Activated CD4-positive, alpha-beta T cell treated with anti-CD3 and anti-CD28 coated beads for 36 hours (primary cell): Measurements from ENCODE around the gene TNFRSF8. TPM values are rescaled to one million over a fixed set of nuclear protein-coding genes. Genes with fewer than 3 reads are reported as not detected.

Experiments used
- ATAC-seq: fragments of 200-7000 bp; cut with Tn5 transposase; one replicate; pipeline ENCODE4 v1.10.0; 2021; ENCODE audit warnings: mild to moderate bottlenecking, moderate library complexity
- CTCF ChIA-PET: fragments of 350-600 bp; sonication (Branson Sonifier 250); formaldehyde crosslinking; loops from one replicate; lab custom pipeline; 2021; ENCODE audit warnings: antibody characterized with exemption; lab: Charles Lee
- POLR2A ChIA-PET: fragments of 350-600 bp; sonication (Branson Sonifier 250); formaldehyde crosslinking; loops from one replicate; lab custom pipeline; 2021; ENCODE audit warnings: antibody characterized with exemption, inconsistent platforms; lab: Charles Lee
- DNase-seq: peaks from one replicate; pipeline ENCODE4 v3.0.0-alpha.2; 2020
- H3K27ac Mint-ChIP-seq: one replicate; pipeline ENCODE4 v1.8.0; 2021; ENCODE audit warnings: mixed read lengths
- H3K27me3 Mint-ChIP-seq: one replicate; pipeline ENCODE4 v1.8.0; 2021; ENCODE audit warnings: mixed read lengths
- H3K36me3 Mint-ChIP-seq: one replicate; pipeline ENCODE4 v1.8.0; 2021; ENCODE audit warnings: low read depth, mixed read lengths
- H3K4me1 Mint-ChIP-seq: one replicate; pipeline ENCODE4 v1.8.0; 2021; ENCODE audit warnings: mixed read lengths
- H3K4me3 Mint-ChIP-seq: one replicate; pipeline ENCODE4 v1.8.0; 2021; ENCODE audit warnings: mild to moderate bottlenecking, moderate library complexity, mixed read lengths
- H3K9me3 Mint-ChIP-seq: one replicate; pipeline ENCODE4 v1.8.0; 2021; ENCODE audit warnings: low read depth, mixed read lengths
- intact Hi-C, 2 experiments: fragments of 100-400 bp; cut with DNase I in 1 of 2; cut with micrococcal nuclease in 1 of 2; formaldehyde crosslinking; loops; one replicate each; pipeline versions ENCODE4 v1.14.2 to v1.15.1; 2022 to 2024; cut with DNase I, micrococcal nuclease
- total RNA-seq, 2 experiments: library from RNA; stranded (reverse); gene quantifications; one replicate each; pipeline ENCODE4 v1.2.3, GENCODE V29; 2021

TNFRSF8 gene
- total RNA-seq, 2 experiments from 2014 or later = 15.7 to 16.3 TPM

GRCh38 chr1:12161324-12161661 lies 98.2 kb downstream of the TNFRSF8 start:
- CTCF ChIA-PET = interaction anchor here (1.0 to 2.6 kb wide), 2 partner anchors 16 to 36 kb away, joined by 3 to 9 read pairs; no protein-coding TSS in a partner anchor
- H3K9me3 Mint-ChIP-seq = peaks cover 2% of the 10 kb centered on the region
- ATAC-seq (no peak), DNase-seq (no peak)
- POLR2A ChIA-PET = interaction anchor here (1.0 to 2.3 kb wide), 4 partner anchors 16 to 253 kb away, joined by 3 to 6 read pairs (median 4); no protein-coding TSS in a partner anchor
- peaks cover 2% of the 10 kb centered on the region for H3K36me3 Mint-ChIP-seq
- H3K4me3 Mint-ChIP-seq = peak overlapping the region; percentile 15
- intact Hi-C loops = loop anchor here (1.0 to 5.0 kb wide), 2 partner anchors 34 to 135 kb away; no protein-coding TSS in a partner anchor
- peaks cover 74% of the 10 kb centered on the region for H3K4me1 Mint-ChIP-seq
- no peaks in the 10 kb centered on the region for H3K27me3 Mint-ChIP-seq
- peak overlapping the region; percentile 91 for H3K27ac Mint-ChIP-seq

GRCh38 chr1:12161662-12162458 lies 98.8 kb downstream of the TNFRSF8 start:
- H3K27ac Mint-ChIP-seq = peak overlapping the region; percentile 91
- POLR2A ChIA-PET = interaction anchor here (0.5 to 2.3 kb wide), 6 partner anchors 16 to 254 kb away, joined by 3 to 7 read pairs (median 4); no protein-coding TSS in a partner anchor

DNA sequence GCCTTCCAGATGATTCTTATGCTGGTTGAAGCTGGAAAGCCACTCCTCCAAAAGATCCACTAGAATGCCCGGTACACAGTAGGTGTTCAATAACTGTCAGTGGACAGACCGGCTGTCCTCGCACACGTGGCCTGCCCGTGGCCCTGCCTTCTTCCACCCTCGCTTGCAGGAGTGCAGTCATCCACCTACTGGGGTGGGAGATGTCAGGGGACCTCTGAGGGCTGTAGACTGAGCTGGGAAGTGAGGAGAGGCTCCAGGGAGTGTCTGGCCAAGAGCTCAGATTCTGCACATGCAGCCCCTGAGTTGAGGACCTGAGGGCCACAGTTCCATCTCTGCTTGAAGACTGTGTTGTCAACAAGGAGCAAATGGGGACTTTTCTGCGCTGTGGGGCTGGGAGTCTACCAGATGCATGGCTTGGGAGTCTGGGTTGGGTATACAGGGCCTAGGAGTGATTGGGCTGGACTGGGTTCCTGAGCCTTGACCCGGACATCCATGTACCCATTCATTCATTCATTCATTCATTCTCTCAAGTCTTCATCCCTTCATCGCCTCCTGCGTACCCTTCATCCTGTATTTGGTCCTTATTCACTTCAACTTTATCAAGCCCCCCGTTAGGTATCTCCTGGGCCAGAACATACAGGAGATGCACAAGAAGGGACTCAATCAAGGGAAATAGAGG lies 99.5 kb downstream of the TNFRSF8 start:
- H3K9me3 Mint-ChIP-seq = peaks cover 2% of the 10 kb centered on the region
- peaks cover 68% of the 10 kb centered on the region for H3K4me1 Mint-ChIP-seq
- no peaks in the 10 kb centered on the region for H3K27me3 Mint-ChIP-seq
- intact Hi-C loops = loop anchor here (1.0 to 5.0 kb wide), 2 partner anchors 16 to 35 kb away; no protein-coding TSS in a partner anchor
- DNase-seq = no peak
- peaks cover 3% of the 10 kb centered on the region for H3K36me3 Mint-ChIP-seq
- H3K4me3 Mint-ChIP-seq = no peak overlapping the region
- no peak for ATAC-seq
- POLR2A ChIA-PET = interaction anchor here (0.5 to 2.3 kb wide), 6 partner anchors 15 to 332 kb away, joined by 3 to 7 read pairs (median 6); no protein-coding TSS in a partner anchor
- CTCF ChIA-PET = interaction anchor here (1.0 to 2.6 kb wide), 3 partner anchors 11 to 37 kb away, joined by 3 to 9 read pairs (median 4); no protein-coding TSS in a partner anchor
- H3K27ac Mint-ChIP-seq = peak overlapping the region; percentile 91

More at GRCh38 chr1:12161662-12162458, 98.8 kb downstream of the TNFRSF8 start:
- CTCF ChIA-PET = interaction anchor here (1.0 to 2.6 kb wide), 3 partner anchors 10 to 37 kb away, joined by 3 to 9 read pairs (median 4); no protein-coding TSS in a partner anchor
- H3K4me1 Mint-ChIP-seq = peaks cover 73% of the 10 kb centered on the region
- DNase-seq = peak; percentile 89
- peaks cover 2% of the 10 kb centered on the region for H3K36me3 Mint-ChIP-seq
- H3K27me3 Mint-ChIP-seq = no peaks in the 10 kb centered on the region
- intact Hi-C loops = loop anchor here (1.0 to 5.0 kb wide), 3 partner anchors 16 to 134 kb away; no protein-coding TSS in a partner anchor
- peak overlapping the region; percentile 15 for H3K4me3 Mint-ChIP-seq
- H3K9me3 Mint-ChIP-seq = peaks cover 2% of the 10 kb centered on the region
- ATAC-seq = peak; percentile 84

- Mint-ChIP-seq H3K27ac (peak overlapping the region; percentile 69), H3K4me1 (peaks cover 65% of the 10 kb centered on the region), H3K36me3 (peaks cover 9% of the 10 kb centered on the region), H3K9me3 (peaks cover 2% of the 10 kb centered on the region), H3K4me3 (no peak overlapping the region), H3K27me3 (no peaks in the 10 kb centered on the region)
- ChIA-PET POLR2A (interaction anchor here (0.6 to 2.3 kb wide), 2 partner anchors 14 to 332 kb away, joined by 5 to 6 read pairs; no protein-coding TSS in a partner anchor), CTCF (interaction anchor here (1.6 kb wide), 1 partner anchor 12 kb away, joined by 4 read pairs; no protein-coding TSS in a partner anchor)
- peak; percentile 10 for ATAC-seq
- DNase-seq = peak; percentile 44
- intact Hi-C loops = loop anchor here in 1 of 2 experiments (5.0 kb wide), 1 partner anchor 36 kb away; no protein-coding TSS in a partner anchor
Observed at GRCh38 chr1:12163210-12163609, 100.1 kb downstream of the TNFRSF8 start.

DNA sequence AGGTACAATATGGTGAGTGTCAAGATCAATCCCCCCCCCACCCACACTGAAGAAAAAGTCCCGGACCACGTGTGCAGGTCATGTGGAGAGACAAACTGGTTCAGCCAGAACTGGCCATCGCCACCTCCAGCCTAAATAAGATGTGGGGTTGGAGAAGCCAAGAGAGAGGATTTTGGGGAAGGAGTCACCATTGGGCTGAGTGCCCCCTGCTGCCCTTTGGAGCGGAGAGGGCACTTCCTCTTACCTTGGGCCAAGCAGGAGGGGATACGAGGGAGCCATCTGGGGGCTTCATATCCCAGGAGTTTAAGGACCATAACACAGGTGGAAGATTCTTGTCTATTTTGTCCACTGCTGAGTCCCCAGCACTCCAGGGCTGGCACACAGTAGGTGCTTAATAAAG lies 101.1 kb downstream of the TNFRSF8 start:
- Mint-ChIP-seq H3K4me1 (peaks cover 66% of the 10 kb centered on the region), H3K27me3 (no peaks in the 10 kb centered on the region), H3K27ac (no peak overlapping the region), H3K36me3 (peaks cover 18% of the 10 kb centered on the region), H3K9me3 (peaks cover 2% of the 10 kb centered on the region), H3K4me3 (no peak overlapping the region)
- intact Hi-C loops = loop anchor here in 1 of 2 experiments (5.0 kb wide), 1 partner anchor 37 kb away; no protein-coding TSS in a partner anchor
- DNase-seq = no peak
- ChIA-PET CTCF (no interaction called here), POLR2A (no interaction called here)
- no peak for ATAC-seq

DNA sequence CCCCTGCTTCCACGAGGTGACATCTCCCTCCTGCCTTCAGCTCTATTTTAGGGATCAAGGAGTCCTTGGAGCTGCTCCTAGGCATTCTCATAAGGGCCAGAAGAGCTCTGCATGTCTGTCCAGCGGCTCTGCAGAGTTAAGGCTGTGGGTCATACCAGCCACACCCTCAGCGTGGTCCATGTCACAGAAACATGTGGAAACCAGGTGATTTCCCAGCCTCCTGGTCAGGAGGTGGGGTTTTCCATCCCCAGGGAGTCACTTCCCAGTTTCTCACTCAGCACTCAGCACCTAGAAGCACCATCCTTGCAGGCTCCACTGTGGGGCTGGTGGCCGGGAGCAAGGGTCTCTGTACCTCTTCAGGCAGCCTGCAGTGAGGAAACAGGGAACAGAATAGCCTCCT lies 102.2 kb downstream of the TNFRSF8 start:
- intact Hi-C loops = loop anchor here (5.0 kb wide), 1 partner anchor 42 kb away; no protein-coding TSS in a partner anchor
- no peak overlapping the region for H3K4me3 Mint-ChIP-seq
- DNase-seq (no peak), ATAC-seq (no peak)
- CTCF ChIA-PET = interaction anchor here (0.5 to 0.8 kb wide), 2 partner anchors 8 to 43 kb away, joined by 3 read pairs; no protein-coding TSS in a partner anchor
- H3K27me3 Mint-ChIP-seq = no peaks in the 10 kb centered on the region
- peaks cover 27% of the 10 kb centered on the region for H3K36me3 Mint-ChIP-seq
- POLR2A ChIA-PET = interaction anchor here (0.6 kb wide), 1 partner anchor 257 kb away, joined by 3 read pairs; no protein-coding TSS in a partner anchor
- peaks cover 68% of the 10 kb centered on the region for H3K4me1 Mint-ChIP-seq
- H3K9me3 Mint-ChIP-seq = no peaks in the 10 kb centered on the region
- no peak overlapping the region for H3K27ac Mint-ChIP-seq

GRCh38 chr1:12166834-12167492 lies 103.9 kb downstream of the TNFRSF8 start, which contains the start of gene TNFRSF1B:
Gene TNFRSF1B (plus strand): TSS chr1:12166991. CDS start chr1:12167092, 101 bp downstream.
- H3K4me3 Mint-ChIP-seq = peak within 1 kb of the TSS; percentile 98
- H3K27me3 Mint-ChIP-seq = no peaks in the 10 kb centered on the region
- H3K4me1 Mint-ChIP-seq = peaks cover 63% of the 10 kb centered on the region
- H3K36me3 Mint-ChIP-seq = peaks cover 38% of the 10 kb centered on the region
- ChIA-PET POLR2A (interaction anchor here (0.7 to 3.2 kb wide), 2 partner anchors 11 to 21 kb away, joined by 3 to 26 read pairs; no protein-coding TSS in a partner anchor), CTCF (interaction anchor here (0.9 to 1.2 kb wide), 2 partner anchors 11 to 42 kb away, joined by 3 to 4 read pairs; no protein-coding TSS in a partner anchor)
- ATAC-seq (peak; percentile 53), DNase-seq (peak; percentile 83)
- peaks cover 3% of the 10 kb centered on the region for H3K9me3 Mint-ChIP-seq
- intact Hi-C loops = loop anchor here (2.0 to 5.0 kb wide), 2 partner anchors 40 to 362 kb away; partner anchors contain the start of gene MTHFR (in 1 of the 2)
- peak within 1 kb of the TSS; percentile 99 for H3K27ac Mint-ChIP-seq

- intact Hi-C loops = loop anchor here (2.0 to 5.0 kb wide), 2 partner anchors 40 to 363 kb away; partner anchors contain the start of gene MTHFR (in 1 of the 2)
- POLR2A ChIA-PET = interaction anchor here (3.2 kb wide), 1 partner anchor 11 kb away, joined by 26 read pairs; no protein-coding TSS in a partner anchor
- DNase-seq = peak; percentile 43
- Mint-ChIP-seq H3K4me3 (peak overlapping the region; percentile 98), H3K9me3 (peaks cover 3% of the 10 kb centered on the region), H3K27me3 (no peaks in the 10 kb centered on the region), H3K36me3 (peaks cover 43% of the 10 kb centered on the region), H3K27ac (peak overlapping the region; percentile 99), H3K4me1 (peaks cover 63% of the 10 kb centered on the region)
- CTCF ChIA-PET = interaction anchor here (0.7 to 1.0 kb wide), 2 partner anchors 10 to 43 kb away, joined by 3 to 4 read pairs; no protein-coding TSS in a partner anchor
- no peak for ATAC-seq
Observed at GRCh38 chr1:12167493-12168429, 104.7 kb downstream of the TNFRSF8 start.
